H1 (cell line): ENCODE data around the gene NFX1. TPM values are rescaled to one million over a fixed set of nuclear protein-coding genes. Genes with fewer than 3 reads are reported as not detected.

ENCODE experiments used
- CTCF ChIA-PET: fragments of 300-600 bp; sonication (Branson Sonifier 250); formaldehyde crosslinking; loops from one replicate; lab custom pipeline; 2021; ENCODE audit not compliant: partially characterized antibody; lab: Charles Lee
- POLR2A ChIA-PET: fragments of 300-600 bp; sonication (Branson Sonifier 250); formaldehyde crosslinking; loops from one replicate; lab custom pipeline; 2021; ENCODE audit warnings: inconsistent platforms; ENCODE audit not compliant: partially characterized antibody; lab: Charles Lee
- DNase-seq, 2 experiments: peaks; one replicate each; pipeline versions ENCODE4 v3.0.0 to v3.0.0-alpha.2; 2010 to 2022; ENCODE audit warnings: low spot score in 2 of 2, low read depth in 1 of 2, mixed read lengths in 1 of 2
- FAIRE-seq: peaks from 2 replicates; lab custom pipeline; 2011; peaks lifted over from hg19 to GRCh38; lab: Jason Lieb, UNC
- H2AFZ ChIP-seq: 2 replicates; pipeline ENCODE4 v1.8.1; 2012; ENCODE audit warnings: low read length, inconsistent platforms
- H2AK5ac ChIP-seq: 2 replicates; pipeline ENCODE4 v1.6.1; 2013; ENCODE audit warnings: low read depth, low read length
- H2BK120ac ChIP-seq: replicated peaks from 2 replicates; pipeline ENCODE3; 2013; ENCODE audit warnings: low read depth, low read length, inconsistent platforms
- H2BK12ac ChIP-seq: 2 replicates; pipeline ENCODE4 v1.6.1; 2013; ENCODE audit warnings: low read depth, low read length
- H2BK15ac ChIP-seq: 2 replicates; pipeline ENCODE4 v1.6.1; 2013; ENCODE audit warnings: low read length
- H2BK20ac ChIP-seq: 2 replicates; pipeline ENCODE4 v1.6.1; 2013; ENCODE audit warnings: low read length
- H2BK5ac ChIP-seq: 2 replicates; pipeline ENCODE4 v1.6.1; 2013; ENCODE audit warnings: low read depth, low read length
- H3K14ac ChIP-seq: 2 replicates; pipeline ENCODE4 v1.6.1; 2013; ENCODE audit warnings: inconsistent platforms; ENCODE audit not compliant: insufficient read length
- H3K18ac ChIP-seq: 2 replicates; pipeline ENCODE4 v1.6.1; 2013; ENCODE audit warnings: low read length; ENCODE audit errors: extremely low read depth
- H3K23ac ChIP-seq: 2 replicates; pipeline ENCODE4 v1.6.1; 2013; ENCODE audit warnings: inconsistent platforms; ENCODE audit not compliant: insufficient read length
- H3K23me2 ChIP-seq: 2 replicates; pipeline ENCODE4 v1.6.1; 2013; ENCODE audit warnings: low read depth, low read length
- H3K27ac ChIP-seq: 2 replicates; pipeline ENCODE4 v1.6.1; 2011; ENCODE audit warnings: low read depth, low read length, inconsistent platforms
- H3K27me3 ChIP-seq, 4 experiments: replicated peaks in 1 of 4; 1 replicate in 1 of 4; 2 replicates in 3 of 4; pipeline versions ENCODE4 v1.6.1 to v1.8.1; 2011 to 2013; ENCODE audit warnings: low read length in 3 of 4, mild to moderate bottlenecking in 3 of 4, inconsistent platforms in 2 of 4, mixed read lengths in 2 of 4, moderate library complexity in 1 of 4; ENCODE audit not compliant: control insufficient read depth in 3 of 4, insufficient read depth in 3 of 4; ENCODE audit errors: extremely low read depth in 1 of 4
- H3K36me3 ChIP-seq, 4 experiments: 2 replicates each; pipeline versions ENCODE4 v1.6.1 to v1.8.1; 2011 to 2013; ENCODE audit warnings: mild to moderate bottlenecking in 4 of 4, low read length in 3 of 4, moderate library complexity in 2 of 4, control low read depth in 1 of 4, inconsistent platforms in 1 of 4; ENCODE audit not compliant: insufficient read depth in 4 of 4, control insufficient read depth in 2 of 4
- H3K4ac ChIP-seq: replicated peaks from 2 replicates; pipeline ENCODE3; 2013; ENCODE audit warnings: low read length, low read depth, mixed read lengths, inconsistent platforms; ENCODE audit not compliant: insufficient read length
- H3K4me1 ChIP-seq, 4 experiments: replicated peaks in 1 of 4; 1 replicate in 1 of 4; 2 replicates in 3 of 4; pipeline versions ENCODE4 v1.6.1 to v1.8.1; 2011 to 2013; ENCODE audit warnings: low read length in 3 of 4, inconsistent platforms in 2 of 4, mixed read lengths in 1 of 4; ENCODE audit not compliant: insufficient read depth in 4 of 4, control insufficient read depth in 3 of 4
- H3K4me2 ChIP-seq, 2 experiments: 2 replicates each; pipeline versions ENCODE4 v1.6.1 to v1.8.1; 2011 to 2013; ENCODE audit warnings: low read depth in 2 of 2, low read length in 2 of 2, control low read depth in 1 of 2, inconsistent platforms in 1 of 2, mild to moderate bottlenecking in 1 of 2; ENCODE audit not compliant: insufficient read depth in 1 of 2
- H3K4me3 ChIP-seq, 4 experiments: fragments of 200-600, 300-600 bp in 1 of 4; sonication (generic), shearing (Covaris generic), sonication (Bioruptor Twin) in 1 of 4; 2 replicates each; pipeline versions ENCODE4 v1.5.1 to v1.8.1; 2011 to 2016; ENCODE audit warnings: low read length in 4 of 4, low read depth in 3 of 4, control low read depth in 2 of 4, inconsistent platforms in 2 of 4, mild to moderate bottlenecking in 2 of 4, mixed read lengths in 1 of 4, moderate library complexity in 1 of 4; ENCODE audit not compliant: insufficient read depth in 2 of 4; ENCODE audit errors: extremely low read depth in 1 of 4
- H3K56ac ChIP-seq: replicated peaks from 2 replicates; pipeline ENCODE3; 2013; ENCODE audit warnings: low read depth, mild to moderate bottlenecking, mixed read lengths, low read length, inconsistent platforms; ENCODE audit not compliant: insufficient read length
- H3K79me1 ChIP-seq: 2 replicates; pipeline ENCODE4 v1.6.1; 2013; ENCODE audit warnings: low read depth, low read length, control low read depth
- H3K79me2 ChIP-seq, 2 experiments: 2 replicates each; pipeline versions ENCODE4 v1.6.1 to v1.8.1; 2012 to 2013; ENCODE audit warnings: low read length in 2 of 2, mild to moderate bottlenecking in 2 of 2, inconsistent platforms in 1 of 2; ENCODE audit not compliant: insufficient read depth in 2 of 2, control insufficient read depth in 1 of 2
- H3K9ac ChIP-seq, 4 experiments: replicated peaks in 1 of 4; 1 replicate in 1 of 4; 2 replicates in 3 of 4; pipeline versions ENCODE4 v1.6.1 to v1.8.1; 2011 to 2013; ENCODE audit warnings: low read depth in 3 of 4, low read length in 3 of 4, control low read depth in 2 of 4, mild to moderate bottlenecking in 2 of 4, moderate library complexity in 2 of 4, inconsistent platforms in 1 of 4; ENCODE audit errors: extremely low read depth in 1 of 4
- H3K9me3 ChIP-seq, 2 experiments: 2 replicates each; pipeline versions ENCODE4 v1.6.1 to v1.8.1; 2012 to 2013; ENCODE audit warnings: mild to moderate bottlenecking in 2 of 2, moderate library complexity in 2 of 2, control low read depth in 1 of 2, inconsistent platforms in 1 of 2, low read depth in 1 of 2, low read length in 1 of 2, mixed read lengths in 1 of 2; ENCODE audit not compliant: insufficient read depth in 2 of 2
- H4K20me1 ChIP-seq, 2 experiments: replicated peaks in 1 of 2; 2 replicates each; pipeline versions ENCODE3 to v1.8.1; 2011 to 2013; ENCODE audit warnings: inconsistent platforms in 2 of 2, low read length in 2 of 2, mild to moderate bottlenecking in 1 of 2; ENCODE audit not compliant: insufficient read depth in 2 of 2, control insufficient read depth in 1 of 2
- H4K5ac ChIP-seq: 2 replicates; pipeline ENCODE4 v1.6.1; 2013; ENCODE audit warnings: low read length, low read depth, mixed read lengths, inconsistent platforms; ENCODE audit not compliant: insufficient read length
- H4K8ac ChIP-seq: 2 replicates; pipeline ENCODE4 v1.8.0; 2013; ENCODE audit warnings: mild to moderate bottlenecking, moderate library complexity, low read length, inconsistent platforms; ENCODE audit not compliant: insufficient read depth; ENCODE audit errors: extremely low read depth
- H4K91ac ChIP-seq: replicated peaks from 2 replicates; pipeline ENCODE3; 2013; ENCODE audit warnings: low read length, mixed read lengths, inconsistent platforms; ENCODE audit not compliant: insufficient read length
- CHD2 ChIP-seq: IDR thresholded peaks from 2 replicates; pipeline ENCODE4 v1.6.1; 2012; ENCODE audit warnings: low read length, improper control_type of control experiment
- EGR1 ChIP-seq: IDR thresholded peaks from 2 replicates; pipeline ENCODE4 v1.6.1; 2011; ENCODE audit warnings: low read depth, low read length, borderline replicate concordance
- POU5F1 ChIP-seq: IDR thresholded peaks from 2 replicates; pipeline ENCODE4 v1.6.1; 2011; ENCODE audit warnings: low read depth, mild to moderate bottlenecking, low read length, moderate library complexity
- RNF2 ChIP-seq: fragments of 200-900, 300-1000 bp; sonication (generic); IDR thresholded peaks from 2 replicates; pipeline ENCODE4 v1.7.1; 2016; ENCODE audit warnings: borderline replicate concordance, low read depth, mild to moderate bottlenecking, antibody characterized with exemption, low read length; ENCODE audit not compliant: poor library complexity, severe bottlenecking; ENCODE audit errors: missing control alignments
- SUZ12 ChIP-seq: fragments of 200-600 bp; sonication (generic); IDR thresholded peaks from 2 replicates; pipeline ENCODE4 v1.6.1; 2012; ENCODE audit warnings: mild to moderate bottlenecking, inconsistent platforms, low read length, moderate library complexity, mixed read lengths
- TBP ChIP-seq: IDR thresholded peaks from 2 replicates; pipeline ENCODE4 v1.6.1; 2011; ENCODE audit warnings: low read depth, low read length, improper control_type of control experiment
- WGBS, 2 experiments: shearing (Covaris generic) in 1 of 2; methylation state at CpG; one replicate each; pipeline versions ENCODE4 v1.1.6 to v1.1.7; 2013 to 2015; ENCODE audit warnings: low lambda C conversion rate in 2 of 2, mixed read lengths in 2 of 2, inconsistent platforms in 1 of 2, low coverage in 1 of 2, missing lambda C conversion rate in 1 of 2; ENCODE audit not compliant: insufficient replicate concordance in 2 of 2, insufficient coverage in 1 of 2, insufficient read length in 1 of 2; ENCODE audit errors: extremely low coverage in 1 of 2, missing lambda C conversion rate in 1 of 2; 5-methylcytosine and 5-hydroxymethylcytosine counted together
- polyA plus RNA-seq, 7 experiments: library from polyadenylated mRNA; depleted of rRNA in 3 of 7; stranded (reverse) in 5 of 7; unstranded in 2 of 7; fragments of >200 nt in 5 of 7; fragments of 200-250 nt in 2 of 7; gene quantifications; 1 replicate in 5 of 7; 2 replicates in 1 of 7; 4 replicates in 1 of 7; pipeline versions ENCODE4 v1.2.1 to v1.2.3, GENCODE V29; 2011 to 2013; ENCODE audit warnings: missing spikeins in 2 of 7, mixed read lengths in 2 of 7
- total RNA-seq: library from RNA; stranded (reverse); fragmentation: NEBNext Ultra II Directional; extraction: Animal tissue kit (Norgen Biotek cat#: 25700); gene quantifications from 2 replicates; pipeline ENCODE4 v1.2.1, GENCODE V29; 2021

NFX1 gene
- total and polyA plus RNA-seq, 2 of the 8 experiments (the other 6 are each of a cell fraction or from before 2014, with no cell fraction given) = 19.4 to 28.4 TPM

GRCh38 chr9:33374190-33374589 lies 83.9 kb downstream of the NFX1 start:
- no peak overlapping the region for H2BK120ac ChIP-seq
- no peak overlapping the region for H4K91ac ChIP-seq
- H3K27ac ChIP-seq = no peak overlapping the region
- no peaks in the 10 kb centered on the region for H4K20me1 ChIP-seq
- no peak overlapping the region for H3K23ac ChIP-seq
- H3K36me3 ChIP-seq = peaks cover 0 to 15% (median 6%) of the 10 kb centered on the region in 4 experiments; a peak in 5 of 8 replicates
- H3K27me3 ChIP-seq = no peaks in the 10 kb centered on the region; a peak in 1 of 7 replicates
- H3K4me2 ChIP-seq = no peak overlapping the region
- no peaks in the 10 kb centered on the region; a peak in 2 of 7 replicates for H3K4me1 ChIP-seq
- POLR2A ChIA-PET = interaction anchor here (1.2 to 1.9 kb wide), 3 partner anchors 9 to 73 kb away, joined by 3 to 6 read pairs (median 4); partner anchors contain the start of gene AQP3
- no peak overlapping the region for H3K9ac ChIP-seq
- H3K79me2 ChIP-seq = no peaks in the 10 kb centered on the region
- no peak for TF ChIP-seq TBP
- no peak for TF ChIP-seq POU5F1
- no peak for TF ChIP-seq SUZ12
- no peak for TF ChIP-seq EGR1
- no peak for TF ChIP-seq CHD2
- no peak for TF ChIP-seq RNF2
- TF ChIP-seq, all 59 proteins: peak for 0
- Histone ChIP-seq H2BK15ac (no peak overlapping the region), H2BK12ac (no peak overlapping the region), H4K5ac (no peak overlapping the region), H3K23me2 (no peaks in the 10 kb centered on the region), H3K56ac (no peak overlapping the region), H3K14ac (no peak overlapping the region), H3K4ac (no peak overlapping the region), H3K79me1 (no peaks in the 10 kb centered on the region; the same call in 1 of the 2 replicates), H3K9me3 (no peaks in the 10 kb centered on the region), H4K8ac (no peak overlapping the region), H3K4me3 (no peak overlapping the region), H3K18ac (no peak overlapping the region), H2BK20ac (no peak overlapping the region), H2AFZ (no peak overlapping the region), H2AK5ac (no peak overlapping the region), H2BK5ac (no peak overlapping the region; the same call in 1 of the 2 replicates)
- CTCF ChIA-PET = interaction anchor here (0.6 to 11.2 kb wide), 32 partner anchors 8 to 607 kb away, joined by 3 to 154 read pairs (median 7); partner anchors contain the start of genes AQP3, AQP7, NFX1 and NOL6
- DNase-seq (no peak), FAIRE-seq (no peak)
- WGBS, 2 experiments = 92% methylated on average over 9 of the region's 9 CpGs; no CpG with 5 or more reads in 1 of the 2 experiments
